NB4 (cell line): ENCODE data around the gene MFGE8.
A peak's percentile ranks its signal among the peaks of the same experiment; 100 is the strongest.

Experiments
- CTCF ChIP-seq: IDR thresholded peaks from one replicate; pipeline ENCODE4 v1.5.1; 2012; ENCODE audit warnings: low read depth, low read length
- MAX ChIP-seq: IDR thresholded peaks from 2 replicates; pipeline ENCODE4 v1.6.1; 2011; ENCODE audit warnings: low read depth, low read length
- MYC ChIP-seq: IDR thresholded peaks from 2 replicates; pipeline ENCODE4 v1.6.1; 2011; ENCODE audit warnings: low read depth, low read length
- POLR2A ChIP-seq: IDR thresholded peaks from 2 replicates; pipeline ENCODE4 v1.6.1; 2011; ENCODE audit warnings: mild to moderate bottlenecking; ENCODE audit not compliant: insufficient read length; ENCODE audit errors: extremely low read depth

- TF ChIP-seq CTCF = peak; percentile 34
- no peak for TF ChIP-seq POLR2A
- no peak for TF ChIP-seq MAX
- TF ChIP-seq MYC = no peak
Observed at GRCh38 chr15:88897456-88898194, 15.6 kb downstream of the MFGE8 start.
